ENCODE results near the gene MFAP5. TPM values are rescaled to one million over a fixed set of nuclear protein-coding genes. Genes with fewer than 3 reads are reported as not detected.
"Not testable (repeated sequence)": the region's sequence is repeated elsewhere in the genome, so short reads cannot be mapped to it uniquely, and the experiment has no call there.

Gene MFAP5
- total RNA-seq, 2 experiments from 2014 or later, result not detected

DNA sequence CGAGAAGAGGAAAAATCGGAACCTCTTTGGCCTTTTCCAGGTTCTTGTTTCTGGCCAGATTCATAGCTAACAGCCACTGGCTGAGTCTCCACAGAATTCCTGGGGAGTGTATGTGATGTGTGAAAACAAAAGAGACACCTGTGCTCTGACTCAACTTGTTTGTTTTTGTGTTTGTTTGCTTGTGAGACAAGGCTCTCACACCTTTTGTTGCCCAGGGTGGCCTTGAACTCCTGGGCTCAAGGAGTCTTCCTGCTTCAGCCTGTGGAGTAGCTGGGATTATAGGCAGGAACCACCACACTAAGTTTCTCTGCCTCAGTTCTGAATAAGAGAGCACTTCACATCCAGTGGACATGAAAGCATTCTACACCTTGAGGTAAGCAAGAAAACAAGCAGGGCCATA is 22.7 kb downstream of the MFAP5 start:
- DNase-seq (no peak), ATAC-seq (no peak)
- Mint-ChIP-seq H3K36me3 (ENCODE audit: low read depth) (peaks cover 3% of the 10 kb centered on the region), H3K9me3 (ENCODE audit: insufficient read depth) (no peaks in the 10 kb centered on the region), H3K4me3 (no peak overlapping the region), H3K27me3 (ENCODE audit: low read depth) (peaks cover 4% of the 10 kb centered on the region), H3K27ac (no peak overlapping the region), H3K4me1 (ENCODE audit: low read depth) (peaks cover 17% of the 10 kb centered on the region)
- POLR2A ChIA-PET, result no interaction called here
- CTCF ChIA-PET, result no interaction called here

- Mint-ChIP-seq H3K27ac (no peak overlapping the region), H3K27me3 (ENCODE audit: low read depth) (peaks cover 8% of the 10 kb centered on the region), H3K36me3 (ENCODE audit: low read depth) (peaks cover 3% of the 10 kb centered on the region), H3K4me1 (ENCODE audit: low read depth) (peaks cover 7% of the 10 kb centered on the region), H3K4me3 (no peak overlapping the region), H3K9me3 (ENCODE audit: insufficient read depth) (no peaks in the 10 kb centered on the region)
- ChIA-PET CTCF (no interaction called here), POLR2A (no interaction called here)
- ATAC-seq (no peak), DNase-seq (no peak)
Measured at GRCh38 chr12:8638951-8639350, 23.7 kb downstream of the MFAP5 start.

GRCh38 chr12:8637666-8638065 is 25.0 kb downstream of the MFAP5 start:
- no peaks in the 10 kb centered on the region for H3K4me1 Mint-ChIP-seq (ENCODE audit: low read depth)
- no peaks in the 10 kb centered on the region for H3K9me3 Mint-ChIP-seq (ENCODE audit: insufficient read depth)
- H3K36me3 Mint-ChIP-seq (ENCODE audit: low read depth), result no peaks in the 10 kb centered on the region
- POLR2A ChIA-PET, result no interaction called here
- CTCF ChIA-PET, result interaction anchor here (1.0 kb wide), 1 partner anchor 94 kb away, joined by 4 read pairs; no protein-coding TSS in a partner anchor
- H3K27me3 Mint-ChIP-seq (ENCODE audit: low read depth), result peaks cover 8% of the 10 kb centered on the region
- no peak overlapping the region for H3K27ac Mint-ChIP-seq
- no peak for DNase-seq
- ATAC-seq, result no peak
- H3K4me3 Mint-ChIP-seq, result no peak overlapping the region

GRCh38 chr12:8637244-8637643 is 25.4 kb downstream of the MFAP5 start:
- H3K36me3 Mint-ChIP-seq (ENCODE audit: low read depth), result no peaks in the 10 kb centered on the region
- H3K27me3 Mint-ChIP-seq (ENCODE audit: low read depth), result peaks cover 8% of the 10 kb centered on the region
- peaks cover 1% of the 10 kb centered on the region for H3K9me3 Mint-ChIP-seq (ENCODE audit: insufficient read depth)
- no peak overlapping the region for H3K4me3 Mint-ChIP-seq
- ChIA-PET POLR2A (no interaction called here), CTCF (interaction anchor here (1.0 kb wide), 1 partner anchor 93 kb away, joined by 4 read pairs; no protein-coding TSS in a partner anchor)
- no peak overlapping the region for H3K27ac Mint-ChIP-seq
- no peaks in the 10 kb centered on the region for H3K4me1 Mint-ChIP-seq (ENCODE audit: low read depth)
- no peak for ATAC-seq
- DNase-seq, result no peak

- no peaks in the 10 kb centered on the region for H3K36me3 Mint-ChIP-seq (ENCODE audit: low read depth)
- H3K4me1 Mint-ChIP-seq (ENCODE audit: low read depth), result no peaks in the 10 kb centered on the region
- CTCF ChIA-PET, result no interaction called here
- POLR2A ChIA-PET, result interaction anchor here (0.6 kb wide), 1 partner anchor 415 kb away, joined by 5 read pairs; no protein-coding TSS in a partner anchor
- no peak overlapping the region for H3K27ac Mint-ChIP-seq
- no peak for ATAC-seq
- no peak for DNase-seq
- peaks cover 9% of the 10 kb centered on the region for H3K27me3 Mint-ChIP-seq (ENCODE audit: low read depth)
- H3K9me3 Mint-ChIP-seq (ENCODE audit: insufficient read depth), result peaks cover 4% of the 10 kb centered on the region
- no peak overlapping the region for H3K4me3 Mint-ChIP-seq
Measured at GRCh38 chr12:8636581-8636980, 26.0 kb downstream of the MFAP5 start.

- ATAC-seq; DNase-seq; H3K27ac Mint-ChIP-seq; H3K4me3 Mint-ChIP-seq; H3K9me3 Mint-ChIP-seq (ENCODE audit: insufficient read depth); H3K36me3 Mint-ChIP-seq (ENCODE audit: low read depth); H3K4me1 Mint-ChIP-seq (ENCODE audit: low read depth); CTCF ChIA-PET: not testable (repeated sequence)
- POLR2A ChIA-PET, result interaction anchor here (0.6 kb wide), 1 partner anchor 414 kb away, joined by 5 read pairs; no protein-coding TSS in a partner anchor
- peaks cover 14% of the 10 kb centered on the region for H3K27me3 Mint-ChIP-seq (ENCODE audit: low read depth)
Measured at GRCh38 chr12:8636007-8636346, 26.6 kb downstream of the MFAP5 start.

GRCh38 chr12:8635342-8636006 is 27.2 kb downstream of the MFAP5 start:
- ATAC-seq; H3K4me3 Mint-ChIP-seq; CTCF ChIA-PET; H3K36me3 Mint-ChIP-seq (ENCODE audit: low read depth); H3K9me3 Mint-ChIP-seq (ENCODE audit: insufficient read depth); H3K27ac Mint-ChIP-seq; H3K4me1 Mint-ChIP-seq (ENCODE audit: low read depth); DNase-seq: not testable (repeated sequence)
- POLR2A ChIA-PET, result interaction anchor here (0.6 kb wide), 1 partner anchor 1012 kb away, joined by 4 read pairs; no protein-coding TSS in a partner anchor
- H3K27me3 Mint-ChIP-seq (ENCODE audit: low read depth), result peaks cover 14% of the 10 kb centered on the region

GRCh38 chr12:8630131-8630530 is 32.5 kb downstream of the MFAP5 start:
- POLR2A ChIA-PET, result interaction anchor here (1.3 kb wide), 1 partner anchor 15 kb away, joined by 3 read pairs; no protein-coding TSS in a partner anchor
- Mint-ChIP-seq H3K36me3 (ENCODE audit: low read depth) (no peaks in the 10 kb centered on the region), H3K27ac (no peak overlapping the region), H3K9me3 (ENCODE audit: insufficient read depth) (peaks cover 4% of the 10 kb centered on the region), H3K4me3 (no peak overlapping the region), H3K27me3 (ENCODE audit: low read depth) (peaks cover 17% of the 10 kb centered on the region), H3K4me1 (ENCODE audit: low read depth) (peaks cover 4% of the 10 kb centered on the region)
- no peak for ATAC-seq
- CTCF ChIA-PET, result interaction anchor here (1.9 kb wide), 1 partner anchor 21 kb away, joined by 6 read pairs; no protein-coding TSS in a partner anchor
- DNase-seq, result no peak

GRCh38 chr12:8629486-8630033 is 33.1 kb downstream of the MFAP5 start:
- ChIA-PET CTCF (interaction anchor here (1.1 to 1.9 kb wide), 3 partner anchors 16 to 85 kb away, joined by 3 to 6 read pairs (median 6); no protein-coding TSS in a partner anchor), POLR2A (interaction anchor here (1.3 kb wide), 1 partner anchor 15 kb away, joined by 3 read pairs; no protein-coding TSS in a partner anchor)
- no peak overlapping the region for H3K27ac Mint-ChIP-seq
- DNase-seq, result no peak
- peaks cover 4% of the 10 kb centered on the region for H3K4me1 Mint-ChIP-seq (ENCODE audit: low read depth)
- peaks cover 14% of the 10 kb centered on the region for H3K27me3 Mint-ChIP-seq (ENCODE audit: low read depth)
- ATAC-seq, result no peak
- no peaks in the 10 kb centered on the region for H3K36me3 Mint-ChIP-seq (ENCODE audit: low read depth)
- H3K4me3 Mint-ChIP-seq, result no peak overlapping the region
- H3K9me3 Mint-ChIP-seq (ENCODE audit: insufficient read depth), result peaks cover 4% of the 10 kb centered on the region

DNA sequence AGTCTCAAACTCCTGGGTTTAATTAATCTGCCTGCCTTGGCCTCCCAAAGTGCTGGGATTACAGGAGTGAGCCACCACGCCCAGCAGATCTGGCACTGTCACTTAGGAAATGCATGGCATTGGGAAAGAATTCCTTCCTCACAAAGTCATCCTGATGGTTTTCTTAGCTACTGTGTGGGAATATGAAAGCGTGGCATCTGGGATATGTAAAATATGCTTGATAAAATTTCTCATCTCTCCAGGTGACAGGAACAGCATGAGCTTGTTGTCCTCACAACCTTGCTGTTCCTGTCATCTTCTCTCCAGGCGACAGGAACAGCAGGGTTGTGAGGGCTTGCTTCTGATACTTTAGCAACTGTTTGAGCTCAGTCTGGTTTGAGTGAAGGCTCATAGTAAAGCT is 33.9 kb downstream of the MFAP5 start:
- ChIA-PET POLR2A (interaction anchor here (1.3 kb wide), 1 partner anchor 16 kb away, joined by 3 read pairs; no protein-coding TSS in a partner anchor), CTCF (interaction anchor here (0.6 to 1.9 kb wide), 5 partner anchors 12 to 84 kb away, joined by 3 to 6 read pairs (median 3); no protein-coding TSS in a partner anchor)
- H3K4me3 Mint-ChIP-seq, result no peak overlapping the region
- no peaks in the 10 kb centered on the region for H3K36me3 Mint-ChIP-seq (ENCODE audit: low read depth)
- DNase-seq (no peak), ATAC-seq (no peak)
- H3K27me3 Mint-ChIP-seq (ENCODE audit: low read depth), result peaks cover 12% of the 10 kb centered on the region
- H3K27ac Mint-ChIP-seq, result no peak overlapping the region
- H3K4me1 Mint-ChIP-seq (ENCODE audit: low read depth), result peaks cover 4% of the 10 kb centered on the region
- peaks cover 4% of the 10 kb centered on the region for H3K9me3 Mint-ChIP-seq (ENCODE audit: insufficient read depth)

- H3K4me1 Mint-ChIP-seq (ENCODE audit: low read depth); H3K27me3 Mint-ChIP-seq (ENCODE audit: low read depth); H3K4me3 Mint-ChIP-seq; DNase-seq; ATAC-seq; CTCF ChIA-PET; H3K36me3 Mint-ChIP-seq (ENCODE audit: low read depth); POLR2A ChIA-PET; H3K9me3 Mint-ChIP-seq (ENCODE audit: insufficient read depth); H3K27ac Mint-ChIP-seq: not testable (repeated sequence)
Measured at GRCh38 chr12:8624750-8625149, 37.9 kb downstream of the MFAP5 start.

DNA sequence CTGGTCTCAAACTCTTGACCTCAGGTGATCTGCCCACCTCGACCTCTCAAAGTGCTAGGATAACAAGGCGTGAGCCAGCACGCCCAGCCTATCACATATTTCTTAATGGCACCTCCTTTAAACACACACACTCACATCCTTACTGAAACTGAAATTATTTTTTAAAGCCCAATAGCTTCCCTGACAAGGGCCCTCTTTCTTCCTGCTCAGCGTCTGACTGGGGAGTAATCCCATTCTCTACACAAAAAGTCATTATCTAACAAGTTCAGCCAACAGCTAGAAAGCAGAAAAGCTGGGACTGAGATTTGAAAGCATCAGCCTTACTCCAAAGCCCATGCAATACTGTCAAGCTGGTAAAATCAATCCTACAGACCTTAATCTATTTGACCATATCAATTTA is 40.0 kb downstream of the MFAP5 start:
- Mint-ChIP-seq H3K9me3 (ENCODE audit: insufficient read depth) (no peaks in the 10 kb centered on the region), H3K4me1 (ENCODE audit: low read depth) (peaks cover 7% of the 10 kb centered on the region), H3K4me3 (no peak overlapping the region), H3K36me3 (ENCODE audit: low read depth) (no peaks in the 10 kb centered on the region), H3K27ac (no peak overlapping the region), H3K27me3 (ENCODE audit: low read depth) (no peaks in the 10 kb centered on the region)
- POLR2A ChIA-PET, result interaction anchor here (0.8 kb wide), 1 partner anchor 13 kb away, joined by 4 read pairs; no protein-coding TSS in a partner anchor
- ATAC-seq (no peak), DNase-seq (no peak)
- CTCF ChIA-PET, result interaction anchor here (1.4 kb wide), 1 partner anchor 79 kb away, joined by 3 read pairs; no protein-coding TSS in a partner anchor
